ENCODE results near the gene PWWP2A.

The PWWP2A gene

GRCh38 chr5:160150381-160150780 lies 31.1 kb upstream of the PWWP2A start:
- TF ChIP-seq USF1 (IDR thresholded peaks at IDR 0.05) (no peak), REST (IDR thresholded peaks at IDR 0.05; ENCODE audit: low read depth) (no peak), FOXM1 (IDR thresholded peaks at IDR 0.05; ENCODE audit: borderline replicate concordance, low read depth) (no peak), ZBTB7A (IDR thresholded peaks at IDR 0.05; ENCODE audit: low read depth) (no peak), TAF1 (IDR thresholded peaks at IDR 0.05; ENCODE audit: low read depth) (no peak), NFIC (IDR thresholded peaks at IDR 0.05) (no peak), CEBPB (IDR thresholded peaks at IDR 0.05) (no peak), TCF12 (IDR thresholded peaks at IDR 0.05; ENCODE audit: low read depth) (no peak), MAX (IDR thresholded peaks at IDR 0.05) (no peak), EP300 (IDR thresholded peaks at IDR 0.05; ENCODE audit: borderline replicate concordance) (no peak), TEAD4 (IDR thresholded peaks at IDR 0.05) (no peak), RAD21 (IDR thresholded peaks at IDR 0.05; ENCODE audit: low read depth) (no peak), EGR1 (IDR thresholded peaks at IDR 0.05) (no peak), YY1 (IDR thresholded peaks at IDR 0.05; ENCODE audit: low read depth) (no peak), CREB1 (IDR thresholded peaks at IDR 0.05; ENCODE audit: low read depth) (no peak)

GRCh38 chr5:160134332-160134731 lies 15.1 kb upstream of the PWWP2A start:
- TF ChIP-seq CREB1 (IDR thresholded peaks at IDR 0.05; ENCODE audit: low read depth): no peak
- no peak for TF ChIP-seq REST (IDR thresholded peaks at IDR 0.05; ENCODE audit: low read depth)

GRCh38 chr5:160133918-160134304 lies 14.7 kb upstream of the PWWP2A start:
- no peak for TF ChIP-seq USF1 (IDR thresholded peaks at IDR 0.05)
- no peak for TF ChIP-seq ZBTB7A (IDR thresholded peaks at IDR 0.05; ENCODE audit: low read depth)
- TF ChIP-seq TAF1 (IDR thresholded peaks at IDR 0.05; ENCODE audit: low read depth): no peak
- TF ChIP-seq REST (IDR thresholded peaks at IDR 0.05; ENCODE audit: low read depth): no peak

- TF ChIP-seq FOXM1 (IDR thresholded peaks at IDR 0.05; ENCODE audit: borderline replicate concordance, low read depth) (no peak), EP300 (IDR thresholded peaks at IDR 0.05; ENCODE audit: borderline replicate concordance) (no peak), USF1 (IDR thresholded peaks at IDR 0.05) (no peak), CREB1 (IDR thresholded peaks at IDR 0.05; ENCODE audit: low read depth) (no peak), REST (IDR thresholded peaks at IDR 0.05; ENCODE audit: low read depth) (no peak), TAF1 (IDR thresholded peaks at IDR 0.05; ENCODE audit: low read depth) (no peak), NFIC (IDR thresholded peaks at IDR 0.05) (no peak), TEAD4 (IDR thresholded peaks at IDR 0.05) (no peak), ZBTB7A (IDR thresholded peaks at IDR 0.05; ENCODE audit: low read depth) (no peak), MAX (IDR thresholded peaks at IDR 0.05) (no peak), CEBPB (IDR thresholded peaks at IDR 0.05) (no peak)
These were observed 14.0 kb upstream of the PWWP2A start for GRCh38 chr5:160133071-160133917.

Data from Ishikawa (cell line).